ENCODE data around the gene GBX1.

GBX1 gene

DNA sequence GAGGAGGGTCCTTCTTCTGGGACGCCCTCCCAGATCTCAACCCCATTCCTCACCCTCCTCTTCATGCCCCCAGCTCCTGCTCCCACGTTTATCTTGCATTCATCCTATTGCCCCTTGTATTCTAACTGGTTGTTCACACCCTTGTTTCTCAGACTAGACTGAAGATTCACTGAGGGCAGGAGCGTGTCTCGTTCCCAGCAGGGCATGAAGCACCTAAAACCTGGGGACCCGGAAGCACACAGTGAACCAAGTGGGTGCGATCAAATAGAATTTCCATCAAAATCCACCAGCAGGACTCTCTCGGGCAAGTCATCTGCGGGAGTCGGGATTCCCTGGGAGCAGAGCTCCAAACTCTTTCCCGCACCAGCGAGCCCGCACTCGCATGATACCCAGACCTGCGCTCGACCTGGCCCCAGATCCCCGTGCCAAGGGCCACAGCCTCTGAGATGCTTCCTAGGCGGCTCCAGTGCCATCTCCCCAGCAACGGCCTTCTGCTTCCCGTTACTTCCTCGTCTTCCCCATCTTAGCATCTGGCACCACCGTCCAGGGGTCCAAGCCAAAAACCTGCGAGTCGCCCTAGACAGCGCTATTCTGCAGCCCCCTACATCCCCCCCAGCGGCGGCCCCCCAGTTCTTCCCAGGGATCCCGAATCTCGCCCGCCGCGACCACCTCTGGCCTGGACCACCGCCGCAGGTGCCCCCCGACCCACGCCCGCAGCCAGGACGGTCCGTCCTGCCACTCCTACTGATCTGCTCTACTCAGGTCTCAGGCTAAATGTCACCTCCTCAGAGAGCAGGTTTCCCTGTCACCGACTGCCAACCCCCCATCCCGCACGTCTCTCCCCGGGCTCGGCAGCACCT is 6.1 kb upstream of the GBX1 start:
- no peak for DNase-seq (ENCODE audit: low read depth, low spot score)

DNA sequence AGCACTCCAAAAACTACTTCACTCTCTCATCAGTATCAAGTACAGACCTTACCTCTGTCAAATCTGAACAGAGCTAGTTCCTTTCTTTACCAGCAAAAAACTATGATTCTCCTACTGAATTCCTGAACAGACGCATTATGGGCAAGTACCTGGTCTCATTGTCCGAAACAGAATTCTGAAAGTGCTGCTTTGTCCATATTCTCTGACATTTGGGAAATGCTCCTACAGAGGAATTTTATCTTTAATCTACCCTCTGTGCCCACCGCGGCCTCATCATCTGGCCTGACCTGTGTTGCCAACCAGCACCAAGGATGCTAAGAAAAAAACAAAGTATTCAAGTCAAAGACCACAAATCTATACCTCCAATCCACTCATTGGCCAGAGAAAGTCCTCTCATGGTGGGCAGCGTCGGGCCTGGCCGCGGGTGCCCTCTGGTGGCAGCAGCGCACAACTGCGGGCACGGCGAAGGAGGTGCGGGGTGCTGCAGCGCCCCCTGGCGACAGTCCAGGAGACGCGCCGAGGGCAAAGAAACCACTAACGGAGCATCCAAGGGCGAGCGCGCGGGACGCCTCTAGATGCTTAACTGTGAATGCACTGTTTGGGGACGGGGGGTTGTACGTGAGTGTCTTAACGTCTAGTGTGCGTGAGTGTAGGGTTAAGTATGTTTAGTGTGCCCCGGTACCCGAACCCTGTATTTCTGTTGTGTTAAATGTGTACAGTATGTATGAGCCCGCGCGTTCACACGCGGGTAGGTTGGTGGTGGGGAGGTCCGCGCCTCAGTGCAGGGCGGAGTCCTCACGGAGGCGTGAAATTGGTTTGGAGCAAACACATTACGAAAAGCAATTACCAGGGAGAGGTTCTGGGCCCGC is 5.0 kb upstream of the GBX1 start:
- DNase-seq (ENCODE audit: low read depth, low spot score): peak; percentile 89

DNA sequence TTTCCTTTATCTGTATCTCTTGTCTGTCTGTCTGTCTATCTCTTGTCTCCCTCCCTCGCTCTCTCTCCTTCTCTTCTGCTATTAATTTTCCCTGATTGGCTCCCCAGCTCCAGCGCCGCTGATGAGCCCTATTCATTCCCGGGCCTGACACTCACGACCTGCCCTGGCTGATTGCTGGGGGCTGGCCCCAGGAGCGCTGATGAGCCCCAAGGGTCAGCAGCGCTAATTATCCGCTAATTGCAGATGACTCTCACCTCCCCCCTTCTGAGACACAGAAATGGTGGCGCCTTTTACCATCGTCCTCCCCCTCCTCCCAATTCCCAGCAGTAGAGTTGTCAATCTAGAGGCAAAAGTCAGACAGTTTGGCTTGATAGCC is 1.3 kb upstream of the GBX1 start:
- DNase-seq (ENCODE audit: low read depth, low spot score): no peak

DNA sequence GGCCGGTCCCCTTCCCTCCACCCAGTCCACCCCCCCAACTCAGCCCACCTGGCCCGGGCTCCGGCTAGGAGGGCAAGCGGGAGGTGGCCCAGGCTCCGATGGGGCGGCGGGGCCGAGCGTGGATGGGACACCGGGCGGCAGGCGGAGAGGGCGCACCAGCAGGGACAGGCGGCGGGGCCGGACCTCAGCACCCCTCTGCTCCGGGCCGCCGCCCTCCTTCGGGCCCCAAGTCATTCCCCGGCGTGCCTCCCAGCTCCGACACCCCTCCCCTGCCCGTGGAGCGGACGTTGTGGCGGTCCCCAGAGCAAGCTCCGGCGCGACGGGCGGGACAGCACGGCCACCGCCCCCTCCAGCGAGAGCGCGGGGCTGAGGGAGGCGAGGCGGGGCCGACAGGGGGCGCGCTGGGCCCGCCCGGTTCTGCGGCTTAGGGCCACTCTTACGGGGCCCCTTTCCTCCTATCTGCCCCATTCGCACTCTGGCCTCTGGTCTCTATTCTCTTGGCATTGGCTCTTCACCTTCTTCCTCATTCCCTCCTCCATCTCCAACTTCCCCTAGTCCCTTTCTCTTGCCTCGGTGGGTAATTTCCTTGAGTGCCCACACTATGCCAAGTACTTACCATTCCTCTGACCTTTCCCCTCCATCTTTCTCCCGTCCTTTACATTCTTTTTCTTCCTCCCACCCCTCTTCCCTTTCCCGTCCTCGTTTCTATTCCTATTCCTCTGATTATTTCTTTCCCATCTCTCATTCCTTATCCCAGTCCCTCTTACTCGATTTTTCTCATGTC is 701 bp upstream of the GBX1 start:
- peak; percentile 50 for DNase-seq (ENCODE audit: low read depth, low spot score)

DNA sequence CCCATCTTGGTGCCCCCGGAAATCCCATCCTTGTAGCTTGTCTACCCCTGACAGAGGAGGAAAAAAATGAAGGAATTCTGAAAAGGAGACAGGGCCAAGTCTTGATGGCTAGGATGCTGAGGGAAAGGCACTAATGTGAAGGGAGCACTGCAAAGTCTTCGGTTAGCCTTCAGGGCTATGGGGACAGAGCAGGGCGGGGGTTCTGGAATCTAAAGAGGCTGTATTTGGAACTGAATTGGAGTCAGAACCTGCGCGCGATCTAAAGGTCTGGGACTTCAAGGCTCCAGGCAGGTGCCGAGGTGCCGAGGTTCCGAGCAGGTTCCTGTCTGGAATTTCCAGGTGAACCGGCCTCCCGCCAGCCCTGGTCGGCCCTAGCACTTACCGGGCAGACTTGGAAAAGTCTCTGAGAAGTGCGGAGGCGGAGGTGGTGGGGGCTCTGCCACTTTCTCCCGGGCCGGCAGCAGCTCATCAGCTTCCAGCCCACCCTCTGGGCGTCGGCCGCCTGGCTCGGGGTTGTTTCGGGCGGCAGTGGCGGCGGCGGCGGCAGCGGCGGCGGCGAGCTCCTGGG is 781 bp downstream of the GBX1 start:
- DNase-seq (ENCODE audit: low read depth, low spot score): no peak

DNA sequence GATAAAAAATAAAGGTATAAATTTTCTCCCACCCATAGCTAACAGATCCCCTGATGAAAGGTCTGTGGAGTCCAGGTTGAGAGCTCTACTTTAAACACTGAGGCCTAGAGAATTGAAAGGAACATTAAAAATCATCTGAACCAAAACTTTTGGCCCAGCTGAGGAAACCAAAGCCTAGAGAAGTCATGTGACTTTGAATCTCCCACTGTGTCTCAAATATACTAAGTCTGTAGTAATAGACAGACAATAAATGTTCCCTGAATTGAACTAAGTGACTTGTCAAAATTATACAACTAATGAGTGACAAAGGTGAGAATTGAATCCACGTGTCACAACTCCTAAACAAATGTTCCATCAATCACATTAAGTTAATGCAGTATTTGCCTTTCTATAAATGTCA is 5.7 kb downstream of the GBX1 start:
- no peak for DNase-seq (ENCODE audit: low read depth, low spot score)

DNA sequence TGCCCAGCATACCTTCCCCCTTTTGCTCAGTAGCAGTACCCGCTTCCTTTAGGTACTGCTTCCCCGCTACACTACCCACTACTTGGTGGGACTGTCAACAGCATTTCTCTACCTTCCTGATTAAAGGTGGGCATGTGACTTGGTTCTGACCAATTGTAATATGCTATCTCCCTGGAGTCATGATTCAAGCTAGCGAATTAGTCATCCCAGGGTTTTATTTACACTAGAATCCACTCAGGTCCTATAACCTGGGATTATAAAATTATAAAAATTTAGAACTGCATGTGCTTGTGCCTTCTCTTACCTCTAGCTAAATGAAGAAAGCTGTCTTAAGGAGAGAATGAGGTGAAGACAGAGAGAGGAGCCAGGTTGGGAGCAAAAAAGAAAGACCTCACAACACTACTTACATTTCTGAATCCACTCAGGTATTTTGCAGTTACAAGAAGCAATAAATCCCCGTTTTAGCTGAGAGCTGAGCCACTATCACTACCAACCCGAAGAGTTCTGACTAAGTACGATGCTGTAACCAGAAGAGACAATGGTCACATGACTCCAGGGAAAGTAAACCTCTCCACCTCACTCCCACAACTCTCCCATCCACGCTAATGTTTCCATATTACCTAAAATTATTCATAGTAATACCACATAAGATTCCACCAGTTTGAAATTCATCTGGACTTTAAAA is 9.7 kb downstream of the GBX1 start:
- DNase-seq (ENCODE audit: low read depth, low spot score): no peak

DNA sequence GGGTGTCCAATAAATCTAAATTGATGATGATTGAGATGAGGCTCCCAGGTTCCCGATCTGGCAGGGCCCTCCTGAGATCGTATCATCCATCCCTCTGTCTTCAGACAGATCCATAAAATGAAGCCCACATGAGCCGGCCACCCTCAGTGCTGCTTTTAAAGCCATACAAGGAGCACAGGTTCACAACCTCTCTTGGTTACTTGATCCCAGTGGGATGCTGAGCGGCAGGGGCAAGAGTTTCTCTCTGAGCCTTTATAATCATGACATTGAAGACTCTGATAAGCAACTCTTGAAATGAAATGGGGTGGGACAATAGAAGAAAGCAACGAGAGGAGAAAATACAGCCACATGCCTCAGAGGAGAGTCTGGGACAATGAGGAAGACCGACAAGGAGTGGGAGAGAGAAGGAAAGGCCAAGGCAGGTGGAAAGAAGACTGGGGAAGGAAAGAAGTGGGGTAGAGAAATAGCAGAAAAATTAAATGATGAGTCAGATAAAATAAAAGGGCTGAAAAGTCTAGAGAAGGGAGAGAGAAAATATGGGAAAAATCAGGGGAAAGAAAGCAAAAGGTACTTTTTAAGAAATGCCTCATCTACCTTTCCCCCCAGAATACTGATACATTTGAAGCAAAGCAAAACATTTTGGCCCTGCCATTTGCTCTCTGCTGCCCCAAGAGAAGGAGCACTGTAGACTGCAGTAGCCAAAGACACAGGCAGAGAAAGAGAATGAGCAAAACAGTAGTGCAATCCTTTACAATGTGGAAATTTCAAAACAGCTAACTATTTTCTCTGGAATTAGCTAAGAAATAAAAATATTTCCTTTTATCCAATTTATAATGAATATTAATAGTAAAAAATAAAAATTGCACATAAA is 14.6 kb downstream of the GBX1 start:
- no peak for DNase-seq (ENCODE audit: low read depth, low spot score)

DNA sequence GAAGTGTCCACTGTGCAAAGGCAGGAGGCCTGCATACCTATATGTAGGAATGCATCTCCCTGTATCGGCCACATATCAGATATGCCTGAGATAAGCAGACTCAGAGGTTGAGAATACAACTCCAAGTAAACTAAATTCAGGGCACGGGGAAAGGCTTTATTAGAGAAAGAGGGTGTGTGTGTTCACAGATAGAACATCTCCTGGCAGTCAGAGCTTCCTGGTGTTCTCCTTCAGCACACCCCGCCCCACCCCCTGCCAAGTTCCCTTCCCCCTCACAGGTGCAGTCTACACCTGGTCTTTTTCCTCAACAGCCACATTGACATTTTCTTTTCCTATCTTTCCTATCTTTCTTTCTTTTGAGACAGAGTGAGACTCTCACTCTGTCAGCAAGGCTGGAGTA is 17.1 kb downstream of the GBX1 start:
- no peak for DNase-seq (ENCODE audit: low read depth, low spot score)

DNA sequence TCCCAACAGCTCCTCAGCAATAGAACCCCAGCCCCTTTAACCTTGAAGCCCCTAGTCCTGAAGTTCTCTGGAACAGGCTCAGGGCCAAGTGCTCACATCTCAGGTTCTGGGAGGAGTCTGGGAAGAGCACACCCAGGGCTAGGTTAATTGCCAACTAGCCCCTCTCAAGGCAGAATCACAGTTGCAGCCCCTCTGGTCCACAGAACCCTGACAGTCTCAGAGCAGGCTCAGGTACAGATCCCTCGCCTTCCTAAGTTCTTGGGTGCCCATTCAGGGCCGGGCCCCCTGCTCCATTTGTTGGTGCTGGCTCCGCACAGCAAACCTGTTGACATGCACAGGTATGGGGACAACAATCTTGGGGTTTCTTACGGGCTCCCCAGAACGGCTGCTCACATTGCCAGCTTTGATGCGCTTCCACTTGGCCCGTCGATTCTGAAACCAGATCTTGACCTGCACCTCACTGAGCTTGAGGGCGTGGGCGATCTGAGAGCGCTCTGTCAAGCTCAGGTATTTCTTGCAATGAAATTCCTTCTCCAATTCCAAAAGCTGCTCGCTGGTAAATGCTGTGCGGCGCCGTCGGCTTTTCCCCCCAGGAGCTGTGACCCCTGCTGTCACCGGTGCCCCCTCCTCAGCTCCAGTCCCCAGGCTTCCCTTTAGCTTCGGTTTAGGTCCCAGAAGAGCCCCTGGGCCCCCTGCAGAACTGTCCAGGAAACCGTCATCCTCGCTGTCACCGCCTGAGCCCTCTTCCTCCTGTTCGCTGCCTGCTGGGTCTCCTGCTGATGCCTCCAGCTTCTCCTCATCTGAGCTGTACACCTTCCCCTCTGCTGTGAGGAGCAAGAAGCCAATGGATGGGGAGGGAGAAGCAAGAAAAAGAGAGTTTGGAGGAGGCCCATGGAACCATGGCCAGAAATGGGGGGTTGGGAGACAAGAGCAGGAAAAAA is 18.9 kb downstream of the GBX1 start:
- no peak for DNase-seq (ENCODE audit: low read depth, low spot score)

DNA sequence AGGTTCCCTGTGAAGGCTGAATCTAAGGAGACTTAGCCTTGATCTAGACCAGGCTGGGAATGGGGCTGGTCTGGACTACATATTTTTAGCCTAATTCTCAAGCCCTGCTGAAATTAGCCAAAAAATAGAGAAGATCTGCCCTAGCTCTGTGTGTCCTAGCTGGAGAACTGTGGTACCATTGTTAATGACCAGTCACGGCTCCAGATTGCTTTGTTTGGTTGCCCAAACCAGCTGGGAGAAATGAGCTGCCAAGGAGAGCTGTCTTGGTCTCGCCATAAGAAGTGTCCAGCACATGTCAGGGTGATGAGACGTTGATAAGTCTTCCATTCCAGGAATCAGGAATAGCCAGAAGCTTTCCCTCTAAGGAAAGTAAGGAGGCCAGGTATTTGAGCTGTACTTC is 20.7 kb downstream of the GBX1 start:
- no peak for DNase-seq (ENCODE audit: low read depth, low spot score)

DNA sequence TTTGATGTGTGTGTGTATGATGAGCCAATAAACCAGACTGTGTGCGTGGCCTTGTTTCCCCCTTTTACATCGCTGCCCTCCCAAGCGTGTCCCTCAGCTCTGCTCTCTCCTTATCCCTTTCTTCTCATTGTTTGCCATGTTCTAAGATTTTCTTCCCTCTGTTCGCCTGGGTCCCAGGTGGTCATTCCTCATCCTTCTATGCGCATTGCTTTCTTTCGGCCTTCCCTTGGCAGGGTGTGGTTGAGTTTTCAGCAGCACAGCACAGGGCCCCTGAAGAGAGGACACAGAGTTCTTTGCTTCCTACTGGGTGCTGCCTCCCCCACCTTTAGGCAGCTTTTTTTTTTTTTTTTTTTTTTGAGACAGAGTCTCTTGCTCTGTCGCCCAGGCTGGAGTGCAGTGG is 23.1 kb downstream of the GBX1 start:
- DNase-seq (ENCODE audit: low read depth, low spot score): no peak

DNA sequence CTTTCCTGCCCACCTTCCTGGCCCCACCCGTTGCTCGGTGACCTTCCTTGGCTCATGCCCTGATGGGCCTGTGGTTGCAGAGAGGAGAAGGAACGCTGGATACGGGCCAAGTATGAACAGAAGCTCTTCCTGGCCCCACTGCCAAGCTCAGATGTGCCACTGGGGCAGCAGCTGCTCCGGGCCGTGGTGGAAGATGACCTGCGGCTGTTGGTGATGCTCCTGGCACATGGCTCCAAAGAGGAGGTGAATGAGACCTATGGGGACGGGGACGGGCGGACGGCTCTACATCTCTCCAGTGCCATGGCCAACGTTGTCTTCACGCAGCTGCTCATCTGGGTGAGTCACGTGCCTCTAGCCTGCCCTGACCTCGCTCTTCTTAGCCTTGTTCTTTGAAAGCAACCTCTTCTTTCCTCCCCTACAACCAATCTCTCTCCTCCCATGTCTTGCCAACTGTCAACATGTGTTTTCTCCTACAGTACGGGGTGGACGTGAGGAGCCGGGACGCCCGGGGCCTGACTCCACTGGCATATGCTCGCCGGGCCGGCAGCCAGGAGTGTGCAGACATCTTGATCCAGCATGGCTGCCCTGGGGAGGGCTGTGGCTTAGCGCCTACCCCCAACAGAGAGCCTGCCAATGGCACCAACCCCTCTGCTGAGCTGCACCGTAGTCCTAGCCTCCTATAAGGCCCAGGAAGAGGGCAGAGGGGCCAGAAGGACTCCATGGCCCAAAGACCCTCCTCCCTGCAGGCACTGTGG is 24.1 kb downstream of the GBX1 start:
- no peak for DNase-seq (ENCODE audit: low read depth, low spot score)

DNA sequence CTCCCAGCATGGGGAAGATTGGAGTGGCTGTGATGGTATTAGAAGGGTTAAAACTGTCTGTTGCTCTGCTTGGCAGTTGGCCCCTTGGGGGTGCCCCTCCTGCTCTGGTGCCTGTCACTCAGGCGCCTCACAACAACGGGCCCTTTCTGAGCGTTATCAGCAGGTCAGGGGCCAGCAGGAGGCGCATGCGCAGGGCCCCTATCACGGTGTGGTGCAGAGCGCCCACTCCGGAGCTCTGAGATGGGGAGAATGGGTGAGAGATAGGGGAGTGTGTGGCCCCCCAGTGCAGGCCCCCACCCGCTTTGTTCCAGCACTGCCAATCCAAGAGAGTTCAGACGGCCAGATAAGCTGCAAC is 24.8 kb downstream of the GBX1 start:
- DNase-seq (ENCODE audit: low read depth, low spot score): no peak

DNA sequence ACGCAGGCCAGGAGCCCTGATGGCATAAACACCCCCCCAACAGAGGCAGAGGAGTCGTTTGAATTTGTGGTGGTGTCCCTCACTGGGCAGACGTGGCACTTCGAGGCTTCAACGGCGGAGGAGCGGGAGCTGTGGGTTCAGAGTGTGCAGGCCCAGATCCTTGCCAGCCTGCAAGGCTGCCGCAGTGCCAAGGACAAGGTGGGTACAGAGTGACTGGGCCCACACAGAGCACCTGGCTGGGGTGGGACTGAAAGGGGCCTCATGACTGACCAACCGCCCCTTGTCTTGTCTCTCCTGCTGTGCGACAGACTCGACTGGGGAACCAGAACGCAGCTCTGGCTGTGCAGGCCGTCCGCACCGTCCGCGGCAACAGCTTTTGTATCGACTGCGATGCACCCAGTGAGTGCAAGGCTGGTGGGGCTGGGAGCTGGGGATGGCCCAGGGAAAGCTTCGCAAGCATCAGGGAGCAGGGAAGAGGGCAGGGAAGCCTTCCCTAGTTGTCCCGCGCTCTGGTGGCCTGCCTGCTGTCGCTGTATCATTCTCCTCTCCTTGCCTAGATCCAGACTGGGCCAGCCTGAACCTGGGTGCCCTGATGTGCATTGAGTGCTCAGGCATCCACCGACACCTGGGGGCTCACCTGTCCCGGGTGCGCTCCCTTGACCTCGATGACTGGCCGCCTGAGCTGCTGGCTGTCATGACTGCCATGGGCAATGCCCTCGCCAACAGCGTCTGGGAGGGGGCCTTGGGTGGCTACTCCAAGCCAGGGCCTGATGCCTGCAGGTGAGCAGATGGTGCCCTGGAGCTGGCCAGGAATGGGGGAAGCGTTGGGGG is 25.4 kb downstream of the GBX1 start:
- no peak for DNase-seq (ENCODE audit: low read depth, low spot score)

DNA sequence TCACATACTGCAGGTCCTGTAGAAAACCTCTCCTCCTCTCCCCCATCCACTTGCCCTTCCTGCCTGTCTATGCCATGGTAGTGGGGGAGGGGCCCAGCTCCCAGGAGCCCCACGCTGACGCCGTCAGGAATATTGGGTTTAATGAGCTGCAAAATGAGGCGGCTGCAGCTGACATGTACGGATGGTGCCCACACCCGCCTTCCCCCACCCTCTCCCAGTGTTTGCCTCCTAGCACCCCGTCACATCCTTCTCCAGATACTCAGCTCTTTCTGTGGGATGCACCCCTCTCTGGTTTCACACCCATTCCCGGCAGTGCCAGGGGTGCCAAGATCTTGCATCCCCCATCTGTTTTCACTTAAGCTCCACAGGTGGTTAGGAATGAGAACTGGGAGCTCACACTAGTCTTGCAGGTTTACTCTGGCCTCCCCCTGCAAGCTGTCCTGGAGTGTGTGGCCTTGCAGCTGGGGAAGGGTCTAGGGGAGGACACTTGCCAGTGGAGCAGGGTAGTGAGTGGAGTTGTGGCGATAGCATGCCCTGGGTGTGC is 26.1 kb downstream of the GBX1 start:
- no peak for DNase-seq (ENCODE audit: low read depth, low spot score)

DNA sequence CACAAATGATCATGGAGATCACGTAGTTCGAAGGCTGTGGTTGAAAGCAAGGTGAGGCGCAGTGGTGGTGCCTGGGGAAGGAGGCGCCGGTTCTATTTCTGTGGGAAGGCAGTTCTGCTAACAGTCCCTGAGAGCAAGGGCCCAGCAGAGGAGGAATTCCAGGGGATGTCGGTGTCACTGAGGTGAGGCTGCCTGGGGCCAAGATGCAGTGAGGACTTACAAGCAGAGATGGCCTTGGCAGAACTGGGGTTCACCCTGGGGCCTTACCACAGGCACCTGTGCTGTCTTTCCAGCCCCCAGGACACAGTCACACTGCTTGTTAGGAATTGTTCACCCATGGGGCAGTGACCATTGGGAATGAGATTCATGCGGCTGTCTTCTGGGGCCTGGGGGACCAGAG is 26.7 kb downstream of the GBX1 start:
- no peak for DNase-seq (ENCODE audit: low read depth, low spot score)

All from astrocyte of the hippocampus (primary cell).